ENCODE results near the gene BCR.
"Not testable (repeated sequence)": the region's sequence is repeated elsewhere in the genome, so short reads cannot be mapped to it uniquely, and the experiment has no call there.

Gene BCR

DNA sequence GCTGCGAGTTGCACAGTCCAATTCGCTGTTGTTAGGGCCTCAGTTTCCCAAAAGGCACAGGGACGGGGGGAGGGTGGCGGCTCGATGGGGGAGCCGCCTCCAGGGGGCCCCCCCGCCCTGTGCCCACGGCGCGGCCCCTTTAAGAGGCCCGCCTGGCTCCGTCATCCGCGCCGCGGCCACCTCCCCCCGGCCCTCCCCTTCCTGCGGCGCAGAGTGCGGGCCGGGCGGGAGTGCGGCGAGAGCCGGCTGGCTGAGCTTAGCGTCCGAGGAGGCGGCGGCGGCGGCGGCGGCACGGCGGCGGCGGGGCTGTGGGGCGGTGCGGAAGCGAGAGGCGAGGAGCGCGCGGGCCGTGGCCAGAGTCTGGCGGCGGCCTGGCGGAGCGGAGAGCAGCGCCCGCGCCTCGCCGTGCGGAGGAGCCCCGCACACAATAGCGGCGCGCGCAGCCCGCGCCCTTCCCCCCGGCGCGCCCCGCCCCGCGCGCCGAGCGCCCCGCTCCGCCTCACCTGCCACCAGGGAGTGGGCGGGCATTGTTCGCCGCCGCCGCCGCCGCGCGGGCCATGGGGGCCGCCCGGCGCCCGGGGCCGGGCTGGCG lies at the start of gene BCR:
BCR (plus strand) TSS at position 209 of the 592 bp plus-strand sequence. CDS start 452 bp downstream, outside the sequence.
- no peak for DNase-seq

DNA sequence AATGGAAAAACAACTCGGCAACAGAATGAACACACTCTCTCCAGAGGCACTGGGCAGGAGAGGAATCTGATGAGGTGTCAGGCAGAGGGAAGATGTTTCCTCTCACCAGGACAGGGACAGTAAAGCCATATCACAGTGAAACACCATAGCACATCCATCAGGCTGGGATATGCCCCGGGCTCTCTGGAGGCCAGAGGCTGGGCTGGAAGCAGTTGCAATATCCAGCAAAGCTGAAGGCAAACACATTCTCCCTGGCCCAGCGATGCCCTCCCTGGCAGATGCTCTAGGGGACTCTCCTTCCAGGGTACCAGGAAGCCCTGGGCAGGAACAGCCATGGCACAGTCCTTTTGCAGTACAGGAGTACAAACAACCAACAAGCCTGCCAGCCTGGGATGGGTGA lies 49.6 kb upstream of the BCR start:
- no peak for DNase-seq

DNA sequence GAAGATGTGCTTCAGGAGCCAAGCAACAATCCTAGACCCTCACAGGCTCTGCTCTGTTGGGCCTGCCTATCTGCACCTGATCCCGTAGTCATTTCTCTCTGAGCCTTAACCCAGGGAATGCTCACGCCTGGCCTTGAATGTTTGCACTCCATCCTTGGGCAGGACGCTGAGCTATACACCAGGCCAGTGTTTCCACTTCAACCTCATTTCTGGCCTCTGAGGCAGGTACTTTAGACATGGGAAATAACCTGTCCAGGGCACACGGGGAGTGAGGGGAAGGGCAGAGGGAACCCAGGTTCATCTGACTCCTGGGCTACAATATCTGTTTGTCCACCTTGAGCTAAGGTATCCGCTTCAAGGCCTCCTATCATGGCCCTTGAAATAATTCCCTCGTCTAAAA lies 48.4 kb upstream of the BCR start:
- DNase-seq, result no peak

DNA sequence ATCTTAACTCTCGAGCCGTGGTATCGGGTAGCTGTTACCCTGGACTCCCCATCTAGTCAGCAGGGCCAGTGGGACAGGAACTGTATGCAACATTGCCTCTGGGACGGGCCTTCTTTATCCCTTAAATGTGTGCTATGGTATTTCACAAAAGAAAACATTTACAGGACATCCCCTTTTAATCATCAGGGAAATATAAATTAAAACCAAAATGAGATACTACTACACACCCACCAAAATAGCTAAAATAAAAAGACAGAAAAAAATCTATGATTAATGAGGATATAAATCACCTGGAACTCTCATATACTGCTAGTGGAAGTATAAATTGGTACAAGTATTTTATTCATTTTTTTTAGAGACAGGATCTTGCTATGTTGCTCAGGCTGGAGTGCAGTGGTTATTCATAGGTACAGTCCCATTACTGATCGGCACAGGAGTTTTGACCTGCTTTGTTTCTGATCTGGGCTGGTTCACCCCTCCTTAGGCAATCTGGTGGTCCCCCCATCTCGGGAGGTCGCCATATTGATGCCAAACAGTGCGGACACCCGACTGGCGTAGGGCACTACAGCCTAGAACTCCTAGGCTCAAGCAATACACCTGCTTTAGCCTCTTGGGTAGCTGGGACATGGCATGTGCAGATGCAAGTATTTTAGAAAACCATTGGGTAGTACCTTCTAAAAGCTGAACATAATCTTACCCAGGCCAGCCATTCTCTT lies 47.8 kb upstream of the BCR start:
- no peak for DNase-seq

GRCh38 chr22:23133922-23134321 lies 46.4 kb upstream of the BCR start:
- no peak for DNase-seq

GRCh38 chr22:23136991-23137390 lies 43.3 kb upstream of the BCR start:
- not testable (repeated sequence) for DNase-seq

DNA sequence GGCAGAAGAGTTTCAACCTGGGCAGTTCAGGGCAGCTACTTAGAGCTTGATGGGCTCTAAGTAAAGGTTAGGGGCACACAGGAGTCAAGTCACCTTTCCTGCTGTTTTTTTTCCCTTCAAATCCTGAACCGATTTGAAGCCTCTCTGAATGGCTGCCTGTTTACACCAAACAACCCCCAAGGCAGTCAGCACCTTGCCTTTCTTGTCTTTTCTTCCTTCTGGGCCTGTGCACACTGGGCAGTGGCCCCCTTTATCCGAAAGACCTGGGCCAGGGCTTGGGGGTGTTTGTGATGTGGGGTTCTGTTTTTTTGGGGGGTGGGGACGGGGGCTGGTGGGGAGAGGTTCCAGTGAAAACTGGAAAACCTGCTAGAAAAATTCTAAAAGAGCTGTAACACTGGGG lies 42.8 kb upstream of the BCR start:
- DNase-seq, result no peak

DNA sequence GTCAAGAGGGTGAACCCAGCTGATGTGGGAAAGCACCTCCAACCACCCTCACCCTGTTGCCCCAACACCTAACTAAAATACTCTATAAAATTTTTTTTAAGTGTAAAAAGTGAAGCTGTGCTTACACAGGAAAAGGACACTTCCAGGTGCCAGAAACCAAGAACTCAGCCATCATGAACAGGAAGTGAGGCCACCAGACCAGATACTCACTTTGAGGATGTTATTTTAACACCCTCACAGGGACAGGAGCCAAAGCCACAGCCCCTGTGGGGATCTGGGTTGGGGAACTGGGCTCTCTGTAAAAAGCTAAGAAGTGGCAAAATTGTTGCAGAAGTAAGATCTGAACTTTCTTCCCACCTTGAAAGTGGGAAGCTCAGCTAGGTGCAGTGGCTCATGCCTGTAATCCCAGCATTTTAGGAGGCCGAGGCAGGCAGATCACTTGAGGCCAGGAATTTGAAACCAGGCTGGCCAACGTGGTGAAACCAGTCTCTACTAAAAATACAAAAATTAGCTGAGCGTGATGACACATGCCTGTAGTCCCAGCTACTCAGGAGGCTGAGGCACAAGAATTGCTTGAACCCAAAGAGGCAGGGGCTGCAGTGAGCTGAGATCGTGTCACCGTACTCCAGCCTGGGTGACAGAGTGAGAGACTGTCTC lies 42.3 kb upstream of the BCR start:
- no peak for DNase-seq

DNA sequence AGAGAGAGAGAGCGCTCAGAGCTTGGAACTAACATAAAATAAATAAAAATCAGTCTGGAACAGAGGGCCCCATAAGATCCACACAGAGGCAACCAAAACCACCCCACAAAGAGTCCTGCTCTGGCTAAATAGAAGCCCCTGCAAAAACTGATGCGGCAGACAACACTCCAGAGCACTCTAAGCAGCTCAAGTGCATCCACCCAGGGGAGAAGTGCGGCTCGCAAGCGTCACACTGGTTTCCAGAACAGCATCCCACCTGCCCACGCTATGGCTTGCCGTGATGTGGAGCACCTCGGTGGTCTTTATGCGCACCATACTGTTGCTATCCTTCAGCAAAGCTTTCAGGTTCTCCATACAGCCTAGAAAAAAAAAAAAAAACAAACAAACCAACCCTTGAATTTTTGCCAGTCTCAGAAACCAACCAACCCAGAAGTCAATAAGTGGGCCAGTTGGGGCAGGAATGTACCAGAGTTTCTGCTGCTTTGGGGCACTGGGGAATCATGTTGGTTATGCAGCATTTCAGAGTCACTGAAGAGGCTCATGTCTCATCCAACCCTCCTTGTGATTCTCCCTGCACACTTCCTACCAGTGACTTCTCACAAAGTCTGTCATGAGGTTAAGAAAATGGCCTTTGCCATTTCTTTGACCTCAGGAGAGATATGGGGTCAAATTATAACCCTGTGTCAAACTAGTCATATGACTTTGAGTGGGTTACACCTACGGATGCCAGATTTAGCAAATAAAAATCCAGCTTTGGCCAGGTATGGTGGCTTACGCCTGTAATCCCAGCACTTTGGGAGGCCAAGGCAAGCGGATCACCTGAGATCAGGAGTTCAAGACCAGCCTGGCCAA lies 41.5 kb upstream of the BCR start:
- no peak for DNase-seq

DNA sequence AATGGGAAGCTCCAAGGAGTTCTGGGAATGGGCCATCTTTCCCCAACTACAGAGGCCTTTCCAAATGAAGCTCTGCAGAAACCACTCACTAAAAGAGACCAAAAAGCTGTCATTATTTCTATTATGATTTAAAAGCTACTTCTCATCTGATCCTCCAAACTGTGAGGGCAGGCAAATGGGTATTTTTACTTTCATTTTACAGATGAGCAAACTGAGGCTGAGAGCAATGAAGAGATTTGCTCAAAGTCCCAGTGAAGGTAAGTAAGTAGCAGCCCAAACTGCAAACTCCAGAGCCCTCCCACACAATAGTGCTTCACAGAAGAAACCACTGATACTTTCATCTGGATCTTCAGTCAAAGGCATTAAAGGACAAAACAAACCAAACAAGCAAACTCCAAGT lies 39.9 kb upstream of the BCR start:
- DNase-seq, result no peak

DNA sequence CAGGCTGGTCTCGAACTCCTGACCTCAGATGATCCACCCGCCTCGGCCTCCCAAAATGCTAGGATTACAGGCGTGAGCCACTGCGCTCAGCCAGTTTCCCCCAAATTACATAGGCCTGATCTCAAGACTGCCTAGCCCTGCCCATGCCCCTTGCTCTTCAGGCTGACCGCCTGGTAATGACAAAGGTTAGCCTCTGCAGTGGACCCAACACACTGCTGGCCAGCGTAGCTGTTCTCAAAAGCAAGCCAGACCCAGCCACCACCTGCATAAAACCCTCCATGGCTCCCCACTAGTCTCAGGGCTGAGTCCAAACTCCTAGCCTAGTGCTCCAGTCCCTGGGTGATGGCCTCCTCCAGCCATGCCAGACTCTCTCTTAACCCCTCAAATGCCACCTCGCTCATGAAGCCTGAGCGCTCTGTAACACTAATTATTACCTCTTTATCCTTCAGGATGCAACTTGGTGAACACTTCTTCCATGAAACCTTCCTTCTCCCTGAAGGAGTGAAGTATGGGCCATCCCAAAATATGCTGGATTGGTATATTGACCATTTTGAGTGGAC lies 37.7 kb upstream of the BCR start:
- no peak for DNase-seq

DNA sequence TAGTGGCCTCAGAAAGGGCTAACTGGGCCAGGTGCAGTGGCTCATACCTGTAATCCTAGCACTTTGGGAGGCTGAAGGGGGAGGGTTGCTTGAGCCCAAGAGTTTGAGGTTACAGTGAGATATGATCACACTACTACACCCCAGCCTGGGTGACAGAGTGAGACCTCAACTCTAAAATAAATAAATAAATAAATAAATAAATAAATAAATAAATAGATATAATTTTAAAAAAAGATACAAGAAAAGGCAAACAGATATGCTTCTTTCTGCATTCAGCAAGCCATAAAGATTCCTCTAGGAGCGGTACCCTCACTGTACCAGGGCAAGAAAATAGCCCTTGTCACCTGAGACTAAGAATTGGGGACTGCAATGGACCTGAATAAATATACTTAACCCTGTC lies 37.2 kb upstream of the BCR start:
- DNase-seq, result no peak

- no peak for DNase-seq
Measured at GRCh38 chr22:23144432-23144831, 35.9 kb upstream of the BCR start.

GRCh38 chr22:23144932-23145877 lies 35.1 kb upstream of the BCR start, which contains the start of gene RAB36:
Gene RAB36, plus strand, starts transcription at chr22:23145477. Its CDS starts 1,140 bp downstream, at chr22:23146617.
- peak; percentile 99 for DNase-seq

DNA sequence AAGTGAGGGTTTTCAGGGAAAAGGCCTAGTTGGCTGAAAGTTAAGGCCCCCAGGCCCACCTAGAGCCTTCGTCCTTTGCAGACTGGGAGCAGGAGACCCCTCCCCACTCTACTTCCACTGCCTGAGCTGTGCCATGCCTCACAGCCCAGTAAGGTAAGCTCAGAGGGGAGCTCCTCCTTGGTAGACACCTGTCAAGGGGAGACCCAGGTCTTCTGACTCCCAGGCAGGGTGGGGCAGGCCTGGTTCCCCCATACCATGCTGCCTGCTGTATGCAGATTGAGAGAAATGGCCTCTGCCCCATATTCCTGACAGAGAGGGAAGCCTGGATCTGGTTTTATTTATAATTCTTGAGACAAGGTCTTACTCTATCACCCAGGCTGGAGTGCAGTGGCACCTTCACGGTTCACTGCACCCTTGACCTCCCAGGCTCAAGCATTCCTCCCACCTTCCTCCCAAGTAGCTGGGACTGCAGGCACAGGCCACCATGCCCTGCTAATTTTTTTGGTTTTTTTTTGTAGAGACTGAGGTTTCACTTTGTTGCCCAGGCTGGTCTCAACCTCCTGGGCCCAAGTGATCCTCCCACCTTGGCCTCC lies 34.3 kb upstream of the BCR start:
- no peak for DNase-seq

GRCh38 chr22:23146478-23147205 lies 33.7 kb upstream of the BCR start:
- no peak for DNase-seq

- peak; percentile 23 for DNase-seq
Measured at GRCh38 chr22:23147617-23148387, 32.5 kb upstream of the BCR start.

GRCh38 chr22:23149743-23150238 lies 30.5 kb upstream of the BCR start:
- DNase-seq, result no peak

DNA sequence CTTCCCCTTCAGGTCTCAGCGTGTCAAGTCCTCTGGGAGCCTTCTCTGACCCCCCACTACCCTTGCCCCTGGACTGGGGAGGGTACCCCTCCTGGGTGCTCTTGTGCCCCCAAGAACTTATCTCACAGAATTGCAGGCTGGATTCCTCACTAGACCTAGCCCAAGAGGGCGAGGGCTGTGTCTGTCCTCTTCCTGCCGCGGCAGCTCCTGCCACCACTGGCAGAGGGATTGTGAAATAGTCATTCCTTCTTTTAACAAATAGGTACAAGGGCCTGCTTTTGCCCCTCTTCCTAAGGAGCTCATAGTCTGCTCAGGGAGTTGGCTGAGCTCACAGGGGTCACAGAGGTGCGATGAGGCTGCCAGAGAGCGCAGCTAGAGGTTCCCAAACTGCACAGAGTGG lies 29.5 kb upstream of the BCR start:
- DNase-seq, result no peak

DNA sequence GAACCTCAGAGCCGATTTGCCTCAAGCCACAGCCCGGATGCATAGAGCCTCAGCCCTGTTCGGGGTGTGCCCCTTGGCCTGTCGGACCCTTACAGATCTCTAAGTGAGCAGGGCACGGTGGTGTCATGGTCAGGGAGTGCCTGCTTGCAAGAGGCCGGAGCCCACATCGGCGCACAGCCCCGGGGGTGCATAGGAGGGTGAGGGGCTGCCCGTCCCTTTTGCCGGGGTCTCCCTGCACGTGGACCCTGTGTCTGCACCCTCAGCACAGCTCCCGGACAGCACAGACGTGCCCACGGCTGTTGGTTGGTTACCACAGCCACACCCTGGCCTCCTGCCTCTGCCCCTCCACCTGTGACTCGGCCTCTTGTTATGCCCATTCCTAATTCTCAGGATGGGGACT lies 28.5 kb upstream of the BCR start:
- no peak for DNase-seq

Measured in amniotic stem cell (primary cell).